HEK293 (cell line): ENCODE results near the gene TANGO2.

Source experiments
- AEBP2 ChIP-seq: fragments of 450-650 bp; formaldehyde crosslinking; IDR thresholded peaks from 2 replicates; pipeline ENCODE4 v1.5.1; 2016; ENCODE audit warnings: missing biosample characterization, missing genetic modification characterization, borderline replicate concordance
- BCL11B ChIP-seq: fragments of 450-650 bp; formaldehyde crosslinking; IDR thresholded peaks from 2 replicates; pipeline ENCODE4 v1.5.1; 2016; ENCODE audit warnings: low read depth, missing biosample characterization, missing genetic modification characterization
- GLI2 ChIP-seq: fragments of 450-650 bp; formaldehyde crosslinking; IDR thresholded peaks from 2 replicates; pipeline ENCODE4; 2017; ENCODE audit warnings: missing biosample characterization, missing genetic modification characterization, low read depth, borderline replicate concordance
- OVOL3 ChIP-seq: fragments of 450-650 bp; formaldehyde crosslinking; IDR thresholded peaks from 2 replicates; pipeline ENCODE4 v1.5.1; 2016; ENCODE audit warnings: missing biosample characterization, missing genetic modification characterization
- PRDM6 ChIP-seq: fragments of 450-650 bp; formaldehyde crosslinking; IDR thresholded peaks from 2 replicates; pipeline ENCODE4 v1.5.1; 2017; ENCODE audit warnings: missing biosample characterization, missing genetic modification characterization
- SCRT2 ChIP-seq: fragments of 450-650 bp; formaldehyde crosslinking; IDR thresholded peaks from 2 replicates; pipeline ENCODE4 v1.5.1; 2016; ENCODE audit warnings: missing biosample characterization, missing genetic modification characterization
- SETDB1 ChIP-seq: IDR thresholded peaks from one replicate; pipeline ENCODE4 v1.6.1; 2017; ENCODE audit warnings: mild to moderate bottlenecking, low read length, moderate library complexity, mixed read lengths; ENCODE audit not compliant: insufficient read length
- SP7 ChIP-seq: fragments of 450-650 bp; formaldehyde crosslinking; IDR thresholded peaks from 2 replicates; pipeline ENCODE4 v1.5.1; 2016; ENCODE audit warnings: missing biosample characterization, missing genetic modification characterization
- ZBTB17 ChIP-seq: fragments of 450-650 bp; formaldehyde crosslinking; IDR thresholded peaks from 2 replicates; pipeline ENCODE4 v1.5.1; 2016; ENCODE audit warnings: missing biosample characterization, missing genetic modification characterization
- ZBTB20 ChIP-seq: fragments of 450-650 bp; formaldehyde crosslinking; IDR thresholded peaks from 2 replicates; pipeline ENCODE4 v1.5.1; 2016; ENCODE audit warnings: missing biosample characterization, missing genetic modification characterization
- ZBTB48 ChIP-seq: fragments of 450-650 bp; formaldehyde crosslinking; IDR thresholded peaks from 2 replicates; pipeline ENCODE4 v1.5.1; 2016; ENCODE audit warnings: missing biosample characterization, missing genetic modification characterization
- ZIC2 ChIP-seq: fragments of 450-650 bp; formaldehyde crosslinking; IDR thresholded peaks from 2 replicates; pipeline ENCODE4 v1.5.1; 2016; ENCODE audit warnings: missing biosample characterization, missing genetic modification characterization
- ZNF112 ChIP-seq: fragments of 450-650 bp; formaldehyde crosslinking; IDR thresholded peaks from 2 replicates; pipeline ENCODE4 v1.5.0; 2017; ENCODE audit warnings: missing biosample characterization, missing genetic modification characterization
- ZNF169 ChIP-seq: fragments of 450-650 bp; formaldehyde crosslinking; IDR thresholded peaks from 2 replicates; pipeline ENCODE4 v1.5.1; 2016; ENCODE audit warnings: missing biosample characterization, missing genetic modification characterization
- ZNF174 ChIP-seq: fragments of 450-650 bp; formaldehyde crosslinking; IDR thresholded peaks from 2 replicates; pipeline ENCODE4 v1.5.0; 2017; ENCODE audit warnings: missing biosample characterization, mild to moderate bottlenecking, missing genetic modification characterization
- ZNF175 ChIP-seq: fragments of 450-650 bp; formaldehyde crosslinking; IDR thresholded peaks from 2 replicates; pipeline ENCODE4 v1.5.1; 2016; ENCODE audit warnings: missing biosample characterization, missing genetic modification characterization
- ZNF18 ChIP-seq: fragments of 450-650 bp; formaldehyde crosslinking; IDR thresholded peaks from 2 replicates; pipeline ENCODE4 v1.5.1; 2016; ENCODE audit warnings: missing biosample characterization, missing genetic modification characterization
- ZNF184 ChIP-seq: fragments of 450-650 bp; IDR thresholded peaks from 2 replicates; pipeline ENCODE4 v1.5.1; 2018; ENCODE audit warnings: missing biosample characterization, mild to moderate bottlenecking, missing genetic modification characterization
- ZNF2 ChIP-seq: fragments of 450-650 bp; formaldehyde crosslinking; IDR thresholded peaks from 2 replicates; pipeline ENCODE4 v1.5.1; 2016; ENCODE audit warnings: missing biosample characterization, missing genetic modification characterization
- ZNF221 ChIP-seq: fragments of 450-650 bp; formaldehyde crosslinking; IDR thresholded peaks from 2 replicates; pipeline ENCODE4 v1.5.1; 2017; ENCODE audit warnings: missing biosample characterization, missing genetic modification characterization, borderline replicate concordance
- ZNF362 ChIP-seq: fragments of 450-650 bp; formaldehyde crosslinking; IDR thresholded peaks from 2 replicates; pipeline ENCODE4 v1.5.1; 2016; ENCODE audit warnings: missing biosample characterization, missing genetic modification characterization
- ZNF398 ChIP-seq: fragments of 450-650 bp; formaldehyde crosslinking; IDR thresholded peaks from 2 replicates; pipeline ENCODE4 v1.5.1; 2017; ENCODE audit warnings: missing biosample characterization, missing genetic modification characterization
- ZNF510 ChIP-seq: fragments of 450-650 bp; formaldehyde crosslinking; IDR thresholded peaks from 2 replicates; pipeline ENCODE4 v1.5.1; 2018; ENCODE audit warnings: mild to moderate bottlenecking, missing genetic modification characterization, missing biosample characterization; ENCODE audit not compliant: insufficient replicate concordance
- ZNF513 ChIP-seq: fragments of 450-650 bp; IDR thresholded peaks from 2 replicates; pipeline ENCODE4 v1.5.1; 2018; ENCODE audit warnings: missing biosample characterization, missing genetic modification characterization
- ZNF521 ChIP-seq: fragments of 450-650 bp; formaldehyde crosslinking; IDR thresholded peaks from 2 replicates; pipeline ENCODE4 v1.5.1; 2017; ENCODE audit warnings: missing biosample characterization, mild to moderate bottlenecking, missing genetic modification characterization
- ZNF558 ChIP-seq: fragments of 450-650 bp; formaldehyde crosslinking; IDR thresholded peaks from 2 replicates; pipeline ENCODE4 v1.5.1; 2016; ENCODE audit warnings: missing biosample characterization, missing genetic modification characterization
- ZNF561 ChIP-seq: fragments of 450-650 bp; IDR thresholded peaks from 2 replicates; pipeline ENCODE4 v1.5.1; 2018; ENCODE audit warnings: missing biosample characterization, missing genetic modification characterization, borderline replicate concordance
- ZNF629 ChIP-seq: fragments of 450-650 bp; formaldehyde crosslinking; IDR thresholded peaks from 2 replicates; pipeline ENCODE4 v1.5.1; 2017; ENCODE audit warnings: missing biosample characterization, missing genetic modification characterization
- ZNF747 ChIP-seq: fragments of 450-650 bp; formaldehyde crosslinking; IDR thresholded peaks from 2 replicates; pipeline ENCODE4 v1.5.1; 2016; ENCODE audit warnings: missing biosample characterization, missing genetic modification characterization
- ZNF792 ChIP-seq: fragments of 450-650 bp; formaldehyde crosslinking; IDR thresholded peaks from 2 replicates; pipeline ENCODE4 v1.5.1; 2016; ENCODE audit warnings: missing biosample characterization, missing genetic modification characterization

The TANGO2 gene

GRCh38 chr22:20008221-20008995 is 12.5 kb upstream of the TANGO2 start (continued):
- no peak for TF ChIP-seq ZNF174
- TF ChIP-seq SCRT2: no peak
- no peak for TF ChIP-seq ZNF18 (tag by site-specific recombination)
- TF ChIP-seq OVOL3 (tag by site-specific recombination): no peak
- TF ChIP-seq ZNF362 (tag by site-specific recombination): no peak
- no peak for TF ChIP-seq ZNF747 (tag by site-specific recombination)
- no peak for TF ChIP-seq ZBTB48
- no peak for TF ChIP-seq SP7
- no peak for TF ChIP-seq ZNF792 (tag by site-specific recombination)
- TF ChIP-seq ZNF510 (tag by site-specific recombination): no peak
- TF ChIP-seq ZNF561 (tag by site-specific recombination): no peak
- no peak for TF ChIP-seq ZNF398
- no peak for TF ChIP-seq SETDB1
- TF ChIP-seq ZNF513: no peak
- no peak for TF ChIP-seq AEBP2 (tag by site-specific recombination)
- peak; percentile 85 for TF ChIP-seq ZBTB20 (tag by site-specific recombination)
- no peak for TF ChIP-seq ZNF629 (tag by site-specific recombination)
- TF ChIP-seq GLI2: no peak
- no peak for TF ChIP-seq ZNF169
- no peak for TF ChIP-seq ZNF221 (tag by site-specific recombination)
- peak; percentile 91 for TF ChIP-seq ZBTB17 (tag by site-specific recombination)
- no peak for TF ChIP-seq PRDM6 (tag by site-specific recombination)
- TF ChIP-seq BCL11B (tag by site-specific recombination): no peak
- no peak for TF ChIP-seq ZNF558 (tag by site-specific recombination)
- peak; percentile 96 for TF ChIP-seq ZIC2 (tag by site-specific recombination)
- no peak for TF ChIP-seq ZNF175
- no peak for TF ChIP-seq ZNF112 (tag by site-specific recombination)
- no peak for TF ChIP-seq ZNF2 (tag by site-specific recombination)
- no peak for TF ChIP-seq ZNF521
- no peak for TF ChIP-seq ZNF184 (tag by site-specific recombination)
